Putamen (tissue), 1 donor: ENCODE measurements around the gene RIN3.
"Not testable (repeated sequence)": the region's sequence is repeated elsewhere in the genome, so short reads cannot be mapped to it uniquely, and the experiment has no call there.

Experiments used
- DNase-seq: peaks from one replicate; pipeline ENCODE4 v3.0.0-alpha.2; 2016; ENCODE audit warnings: low spot score

RIN3 gene

GRCh38 chr14:92665661-92666110 is 152.1 kb downstream of the RIN3 start:
- no peak for DNase-seq

- DNase-seq, result no peak
Measured at GRCh38 chr14:92666251-92666650, 152.7 kb downstream of the RIN3 start.

GRCh38 chr14:92668276-92668973 is 154.8 kb downstream of the RIN3 start:
- no peak for DNase-seq

GRCh38 chr14:92670160-92670559 is 156.6 kb downstream of the RIN3 start:
- no peak for DNase-seq

- DNase-seq, result no peak
Measured at GRCh38 chr14:92670643-92671366, 157.2 kb downstream of the RIN3 start.

GRCh38 chr14:92673601-92674150 is 160.1 kb downstream of the RIN3 start:
- no peak for DNase-seq

GRCh38 chr14:92675421-92675820 is 161.8 kb downstream of the RIN3 start:
- DNase-seq, result no peak

- no peak for DNase-seq
Measured at GRCh38 chr14:92675976-92676375, 162.4 kb downstream of the RIN3 start.

- DNase-seq, result no peak
Measured at GRCh38 chr14:92676403-92677086, 163.0 kb downstream of the RIN3 start.

GRCh38 chr14:92677087-92677668 is 163.6 kb downstream of the RIN3 start:
- DNase-seq, result peak; percentile 29

GRCh38 chr14:92677955-92678354 is 164.4 kb downstream of the RIN3 start:
- DNase-seq, result no peak

- no peak for DNase-seq
Measured at GRCh38 chr14:92678766-92679165, 165.2 kb downstream of the RIN3 start.

GRCh38 chr14:92679246-92679645 is 165.7 kb downstream of the RIN3 start:
- no peak for DNase-seq

GRCh38 chr14:92680330-92680729 is 166.7 kb downstream of the RIN3 start:
- not testable (repeated sequence) for DNase-seq

GRCh38 chr14:92680781-92681650 is 167.4 kb downstream of the RIN3 start:
- no peak for DNase-seq

GRCh38 chr14:92683041-92683440 is 169.5 kb downstream of the RIN3 start:
- DNase-seq, result no peak

GRCh38 chr14:92684801-92685560 is 171.4 kb downstream of the RIN3 start:
- no peak for DNase-seq

- DNase-seq, result no peak
Measured at GRCh38 chr14:92685784-92686355, 172.3 kb downstream of the RIN3 start.

GRCh38 chr14:92686411-92686899 is 172.9 kb downstream of the RIN3 start:
- DNase-seq, result no peak

GRCh38 chr14:92686900-92687427 is 173.4 kb downstream of the RIN3 start:
- peak; percentile 39 for DNase-seq
